Limb (tissue), 2 donors: ENCODE data around the gene CHAC1.

ENCODE experiments used
- DNase-seq, 2 donors: peaks; one replicate each; pipeline ENCODE4 v3.0.0-alpha.2; 2016; ENCODE audit errors: extremely low spot score in 2 of 2

CHAC1 gene

DNA sequence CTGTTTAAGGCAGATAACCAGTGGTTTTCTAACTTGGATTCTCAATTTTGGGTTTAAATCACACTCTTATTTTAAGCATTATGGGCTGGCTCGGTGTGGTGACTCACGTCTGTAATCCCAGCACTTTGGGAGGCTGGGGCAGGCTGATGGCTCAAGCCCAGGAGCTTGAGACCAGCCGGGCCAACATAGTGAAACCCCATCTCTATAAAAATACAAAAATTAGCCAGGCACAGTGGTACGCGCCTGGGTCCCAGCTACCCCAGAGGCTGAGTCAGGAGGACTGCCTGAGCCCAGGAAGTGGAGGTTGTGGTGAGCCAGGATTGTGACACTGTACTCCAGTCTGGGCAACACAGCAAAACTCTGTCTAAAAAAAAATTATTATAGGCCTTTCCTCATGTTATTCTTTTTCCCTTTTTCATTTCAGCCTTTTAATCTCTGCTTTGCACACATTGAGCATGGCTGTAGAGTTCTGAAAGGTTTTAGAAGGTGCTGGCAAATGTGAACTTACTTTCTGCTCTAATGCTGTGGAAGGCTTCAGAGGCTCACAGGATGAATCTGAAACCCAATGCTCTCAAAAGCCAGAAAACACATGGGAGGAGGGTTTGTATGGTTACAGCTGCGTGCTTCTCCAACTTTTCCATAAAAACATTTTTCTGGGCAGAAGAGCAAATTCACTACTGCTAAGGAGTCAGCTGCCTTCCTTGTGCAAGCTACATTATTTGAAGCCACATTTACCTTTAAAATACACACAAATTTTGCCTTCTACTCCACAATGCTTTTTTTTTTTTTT, 32.5 kb downstream of the CHAC1 start:
- peak in 1 of 2 donors; percentile 23 for DNase-seq

DNA sequence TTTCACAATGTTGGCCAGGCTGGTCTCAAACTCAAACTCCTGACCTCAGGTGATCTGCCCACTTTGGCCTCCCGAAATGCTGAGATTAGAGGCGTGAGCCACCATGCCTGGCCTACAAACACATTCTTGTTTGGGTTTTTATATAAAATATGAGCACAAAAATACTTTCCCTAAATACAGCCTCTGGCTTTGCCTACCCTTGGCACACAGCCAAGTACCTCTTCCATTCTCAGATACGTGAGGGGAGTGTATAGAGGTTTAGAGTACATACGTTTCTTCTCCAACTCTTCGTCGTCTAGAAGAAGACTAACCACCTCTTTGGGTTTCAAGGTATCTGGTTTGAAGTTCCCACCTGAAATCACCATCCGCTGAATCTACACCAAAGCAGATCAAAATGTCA, 33.5 kb downstream of the CHAC1 start:
- DNase-seq: no peak

GRCh38 chr15:40988156-40988555, 34.9 kb downstream of the CHAC1 start:
- DNase-seq: no peak

GRCh38 chr15:40990080-40990479, 36.8 kb downstream of the CHAC1 start:
- DNase-seq: no peak

GRCh38 chr15:40990789-40991188, 37.5 kb downstream of the CHAC1 start:
- DNase-seq: no peak

DNA sequence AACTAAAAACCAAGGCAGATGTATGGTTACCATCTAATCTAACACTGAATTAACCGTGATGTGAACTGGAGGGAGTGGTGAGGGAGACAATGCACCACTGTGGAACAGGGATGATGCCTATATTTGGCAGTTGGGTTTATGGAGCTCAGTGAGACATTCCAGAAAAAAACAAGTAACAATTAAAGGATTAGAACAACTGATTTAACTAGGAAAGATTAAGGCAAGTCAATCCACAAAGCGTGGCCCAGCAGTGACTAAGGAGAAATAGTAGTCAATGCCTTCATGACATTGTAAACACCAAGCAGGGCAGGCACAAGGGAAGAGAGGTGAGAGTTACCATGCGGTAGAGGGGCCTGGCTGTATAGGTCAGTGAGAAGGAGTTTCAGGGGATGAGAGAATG, 38.1 kb downstream of the CHAC1 start:
- no peak for DNase-seq

DNA sequence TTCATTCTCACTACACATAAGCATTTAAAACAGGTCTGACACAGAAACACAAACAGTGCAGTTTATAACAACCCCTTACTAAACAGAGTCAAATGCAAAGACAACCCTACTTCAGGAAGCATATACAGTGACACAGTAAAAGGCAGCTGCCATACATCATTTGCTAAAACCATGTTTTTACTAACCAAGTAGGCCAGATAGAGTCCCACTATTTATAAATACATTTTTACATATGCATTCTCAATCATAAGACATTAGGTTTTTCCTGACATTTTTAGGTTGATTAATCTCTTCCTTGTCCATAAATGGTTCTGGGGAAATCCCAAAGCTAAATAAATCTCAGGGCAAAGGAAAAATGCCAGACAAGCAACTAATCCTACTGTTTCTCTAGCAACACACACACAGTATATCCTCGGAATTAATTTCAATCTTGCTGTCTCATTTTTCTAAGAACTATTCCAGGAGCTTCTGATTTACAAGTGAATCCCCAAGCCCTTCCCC, 39.0 kb downstream of the CHAC1 start:
- no peak for DNase-seq

GRCh38 chr15:40992825-40993224, 39.6 kb downstream of the CHAC1 start:
- no peak for DNase-seq

- no peak for DNase-seq
Observed at GRCh38 chr15:40995656-40996055, 42.4 kb downstream of the CHAC1 start.

GRCh38 chr15:40999190-40999589, 45.9 kb downstream of the CHAC1 start:
- no peak for DNase-seq

DNA sequence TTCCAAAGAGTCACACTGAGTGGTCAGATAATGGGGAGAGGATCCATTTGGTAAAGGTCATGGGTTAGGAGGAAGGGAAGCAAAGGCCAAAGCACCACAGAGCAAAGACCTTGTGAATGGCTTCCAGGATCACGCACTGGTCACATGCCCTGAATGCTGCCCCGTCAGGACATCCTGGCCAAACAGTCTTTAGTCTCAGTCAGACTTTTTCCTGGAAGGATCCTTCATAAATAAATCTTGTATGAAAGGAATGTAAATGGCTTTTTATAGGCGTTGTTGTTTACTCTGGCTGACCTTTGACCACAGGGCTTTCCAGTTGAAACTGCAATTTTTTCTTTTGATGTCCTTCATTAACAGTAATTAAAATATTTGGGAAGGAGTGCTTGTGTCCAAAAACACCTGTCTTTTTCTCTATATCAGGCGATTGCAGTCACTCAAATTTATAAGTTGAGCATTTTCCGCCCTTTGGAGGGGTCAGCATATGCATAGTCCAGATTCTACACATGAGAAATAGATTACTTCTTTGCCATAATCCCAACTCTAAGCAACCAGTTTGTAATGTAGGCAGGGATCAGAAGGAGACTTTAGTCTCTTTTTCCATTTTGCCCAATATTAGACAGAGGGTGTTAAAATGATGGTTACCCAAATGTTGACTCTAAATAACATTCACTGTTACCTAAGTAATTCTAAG, 48.4 kb downstream of the CHAC1 start:
- no peak for DNase-seq

DNA sequence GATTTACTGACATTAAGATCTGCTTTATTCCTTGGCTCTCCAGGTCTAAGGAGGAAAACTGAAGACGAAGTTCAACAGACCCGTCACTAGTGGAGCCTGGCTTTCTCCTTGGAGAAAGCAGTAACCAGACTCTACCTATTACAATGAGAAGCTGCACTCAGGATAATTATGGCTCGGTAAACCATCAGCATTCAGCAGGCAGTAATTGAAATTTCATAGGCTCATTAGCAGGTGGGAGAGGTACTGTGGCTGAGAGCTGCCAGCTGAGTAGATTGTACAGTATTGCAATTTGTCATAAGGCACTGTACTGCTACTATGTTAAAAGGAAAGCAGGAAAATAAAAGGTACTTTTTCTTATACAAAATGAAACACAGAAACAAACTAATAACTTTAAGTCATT, 51.2 kb downstream of the CHAC1 start:
- no peak for DNase-seq
